ENCODE measurements around the gene ZNF566. TPM values are rescaled to one million over a fixed set of nuclear protein-coding genes. Genes with fewer than 3 reads are reported as not detected.

The ZNF566 gene
- polyA plus RNA-seq, 1 of the 3 experiments (the other 2 are of a cell fraction): 1.7 TPM

- no peaks in the 10 kb centered on the region for H3K79me2 ChIP-seq (ENCODE audit: insufficient read depth)
- no peaks in the 10 kb centered on the region for H3K27me3 ChIP-seq (ENCODE audit: insufficient read depth)
- no peak overlapping the region for H2AFZ ChIP-seq (ENCODE audit: low read depth)
- H3K4me3 ChIP-seq (ENCODE audit: low read depth in 2 of 2, low read length in 1 of 2): no peak overlapping the region
- DNase-seq: no peak
- peaks cover 58 to 63% of the 10 kb centered on the region in 2 experiments for H3K36me3 ChIP-seq (replicated peaks in 1 of 2; ENCODE audit: control insufficient read depth in 1 of 2, insufficient read depth in 2 of 2, low read length in 1 of 2)
- ChIA-PET CTCF (no interaction called here), POLR2A (no interaction called here)
- H3F3A ChIP-seq (replicated peaks; ENCODE audit: insufficient read depth): no peaks in the 10 kb centered on the region
- no peak for TF ChIP-seq SIN3A (IDR thresholded peaks at IDR 0.05; ENCODE audit: borderline replicate concordance, low read depth, low read length)
- TF ChIP-seq EP300 (IDR thresholded peaks at IDR 0.05; ENCODE audit: borderline replicate concordance in 1 of 2, low read depth in 1 of 2, low read length in 1 of 2): no peak
- no peak for TF ChIP-seq YY1 (IDR thresholded peaks at IDR 0.05; ENCODE audit: low read depth)
- no peak for TF ChIP-seq RFX5 (IDR thresholded peaks at IDR 0.05; ENCODE audit: low read length)
- no peak for TF ChIP-seq SMC3 (IDR thresholded peaks at IDR 0.05; ENCODE audit: low read depth, low read length)
- no peak for TF ChIP-seq TAF1 (IDR thresholded peaks at IDR 0.05; ENCODE audit: borderline replicate concordance, low read depth, low read length)
- no peak for TF ChIP-seq CTCF (IDR thresholded peaks at IDR 0.05)
- TF ChIP-seq USF2 (IDR thresholded peaks at IDR 0.05; ENCODE audit: borderline replicate concordance, low read depth, low read length): no peak
- TF ChIP-seq GABPA (IDR thresholded peaks at IDR 0.05; ENCODE audit: low read depth): no peak
- TF ChIP-seq EZH2phosphoT487 (IDR thresholded peaks at IDR 0.05; ENCODE audit: borderline replicate concordance, low read depth): no peak
- no peak for TF ChIP-seq NRF1 (IDR thresholded peaks at IDR 0.05; ENCODE audit: low read depth, low read length)
- no peak for TF ChIP-seq CHD2 (IDR thresholded peaks at IDR 0.05; ENCODE audit: low read length, partially characterized antibody)
- no peak for TF ChIP-seq IRF3 (IDR thresholded peaks at IDR 0.05; ENCODE audit: low read depth, low read length)
- TF ChIP-seq MEF2A (IDR thresholded peaks at IDR 0.05; ENCODE audit: borderline replicate concordance, low read depth): no peak
- TF ChIP-seq RAD21 (IDR thresholded peaks at IDR 0.05; ENCODE audit: low read length): no peak
- H4K20me1 ChIP-seq (ENCODE audit: insufficient read depth): no peaks in the 10 kb centered on the region
- H3K4me1 ChIP-seq (ENCODE audit: control insufficient read depth in 1 of 2, insufficient read depth in 2 of 2, low read depth in 1 of 2, low read length in 1 of 2): no peaks in the 10 kb centered on the region
- H3K9me3 ChIP-seq: peaks cover 11% of the 10 kb centered on the region; the same call in 1 of the 2 replicates
- H3K4me2 ChIP-seq: no peak overlapping the region
- 82% methylated on average over 7 of the region's 7 CpGs for WGBS (ENCODE audit: low lambda C conversion rate)
- H3K9me2 ChIP-seq: no peaks in the 10 kb centered on the region
- H3K9ac ChIP-seq: no peak overlapping the region
- H3K27ac ChIP-seq (ENCODE audit: low read depth in 2 of 2, low read length in 1 of 2): no peak overlapping the region
Observed at GRCh38 chr19:36401475-36401874, 87.9 kb downstream of the ZNF566 start.
